ENCODE results near the gene XAGE1A.
"Not testable (repeated sequence)": the region's sequence is repeated elsewhere in the genome, so short reads cannot be mapped to it uniquely, and the experiment has no call there.

DNA sequence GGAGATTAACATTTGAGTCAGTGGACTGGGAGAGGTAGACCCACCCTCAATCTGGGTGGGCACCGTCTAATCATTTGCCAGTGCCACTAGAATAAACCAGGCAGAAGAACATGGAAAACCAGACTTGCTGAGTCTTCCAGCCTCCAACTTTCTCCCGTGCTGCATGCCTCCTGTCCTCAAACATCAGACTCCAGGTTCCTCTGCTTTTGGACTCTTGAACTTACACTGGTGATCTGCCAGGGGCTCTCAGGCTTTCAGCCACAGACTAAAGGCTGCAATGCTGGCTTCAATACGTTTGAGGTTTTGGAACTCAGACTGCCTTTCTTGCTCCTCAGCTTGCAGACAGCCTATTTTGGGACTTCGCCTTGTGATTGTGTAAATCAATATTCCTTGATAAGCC is 45.4 kb downstream of the XAGE1A start:
- TF ChIP-seq, protein P1, sequence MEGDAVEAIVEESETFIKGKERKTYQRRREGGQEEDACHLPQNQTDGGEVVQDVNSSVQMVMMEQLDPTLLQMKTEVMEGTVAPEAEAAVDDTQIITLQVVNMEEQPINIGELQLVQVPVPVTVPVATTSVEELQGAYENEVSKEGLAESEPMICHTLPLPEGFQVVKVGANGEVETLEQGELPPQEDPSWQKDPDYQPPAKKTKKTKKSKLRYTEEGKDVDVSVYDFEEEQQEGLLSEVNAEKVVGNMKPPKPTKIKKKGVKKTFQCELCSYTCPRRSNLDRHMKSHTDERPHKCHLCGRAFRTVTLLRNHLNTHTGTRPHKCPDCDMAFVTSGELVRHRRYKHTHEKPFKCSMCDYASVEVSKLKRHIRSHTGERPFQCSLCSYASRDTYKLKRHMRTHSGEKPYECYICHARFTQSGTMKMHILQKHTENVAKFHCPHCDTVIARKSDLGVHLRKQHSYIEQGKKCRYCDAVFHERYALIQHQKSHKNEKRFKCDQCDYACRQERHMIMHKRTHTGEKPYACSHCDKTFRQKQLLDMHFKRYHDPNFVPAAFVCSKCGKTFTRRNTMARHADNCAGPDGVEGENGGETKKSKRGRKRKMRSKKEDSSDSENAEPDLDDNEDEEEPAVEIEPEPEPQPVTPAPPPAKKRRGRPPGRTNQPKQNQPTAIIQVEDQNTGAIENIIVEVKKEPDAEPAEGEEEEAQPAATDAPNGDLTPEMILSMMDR (IDR thresholded peaks at IDR 0.05): not testable (repeated sequence)
- TF ChIP-seq POLR2A, POLR2AphosphoS5 (IDR thresholded peaks at IDR 0.05): not testable (repeated sequence)

Measured in stomach (tissue), 4 donors.